ENCODE measurements around the gene OR5K3. TPM values are rescaled to one million over a fixed set of nuclear protein-coding genes. Genes with fewer than 3 reads are reported as not detected.

OR5K3 gene
- total RNA-seq, 1 experiment from 2014 or later = not detected

DNA sequence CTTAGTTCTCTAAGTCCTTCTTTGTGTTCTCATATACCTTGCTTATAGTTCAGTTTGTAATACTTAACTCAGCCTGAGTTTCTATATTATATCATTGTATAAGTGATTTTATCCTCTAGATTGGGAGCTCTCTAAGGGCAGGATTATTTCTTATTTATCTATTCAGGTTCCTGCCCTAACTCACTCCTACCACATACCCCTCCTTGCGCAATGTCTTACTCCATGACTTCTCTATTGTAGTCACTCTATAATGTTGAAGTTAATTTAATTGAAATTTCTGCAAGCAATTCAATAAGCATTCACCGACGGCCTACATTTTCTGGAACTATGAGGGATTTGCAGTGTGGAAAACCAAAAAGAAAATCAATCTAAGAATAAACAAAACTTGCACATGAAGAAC, 40.4 kb upstream of the OR5K3 start:
- Histone ChIP-seq H3K79me2 (ENCODE audit: insufficient read depth, low read length) (no peaks in the 10 kb centered on the region), H3K27ac (ENCODE audit: insufficient read length, low read depth, low read length) (no peak overlapping the region), H3T11ph (ENCODE audit: low read length) (no peak overlapping the region), H3K4me1 (ENCODE audit: insufficient read depth, low read length) (no peaks in the 10 kb centered on the region), H2BK5ac (ENCODE audit: insufficient read length, low read length) (no peak overlapping the region), H4K20me1 (ENCODE audit: control insufficient read depth, insufficient read depth, insufficient read length) (no peaks in the 10 kb centered on the region), H2BK12ac (ENCODE audit: insufficient read length, low read depth, low read length) (no peak overlapping the region), H3K4me2 (ENCODE audit: insufficient read depth, insufficient read length, low read length) (no peak overlapping the region), H3K23ac (ENCODE audit: insufficient read length, low read depth, low read length) (no peak overlapping the region), H4K8ac (replicated peaks; ENCODE audit: insufficient read length, low read depth, low read length) (no peak overlapping the region), H3K27me3 (ENCODE audit: insufficient read depth, low read length) (no peaks in the 10 kb centered on the region), H4K91ac (ENCODE audit: insufficient read length, low read depth, low read length) (no peak overlapping the region), H2AK5ac (ENCODE audit: insufficient read length, low read length) (no peak overlapping the region), H3K9ac (ENCODE audit: extremely low read depth, insufficient read length, low read length) (no peak overlapping the region), H3K4ac (ENCODE audit: low read depth, low read length) (no peak overlapping the region), H3K23me2 (ENCODE audit: insufficient read length, low read depth, low read length, poor library complexity, severe bottlenecking) (no peaks in the 10 kb centered on the region), H4K5ac (ENCODE audit: insufficient read length, low read depth, low read length) (no peak overlapping the region), H2AFZ (ENCODE audit: low read length) (no peak overlapping the region), H3K14ac (ENCODE audit: insufficient read depth, low read length) (no peak overlapping the region), H3K18ac (ENCODE audit: insufficient read length, low read depth, low read length) (no peak overlapping the region), H2BK120ac (ENCODE audit: low read depth, low read length, poor library complexity, severe bottlenecking) (no peak overlapping the region), H3K9me3 (ENCODE audit: control insufficient read depth, low read depth, low read length) (no peaks in the 10 kb centered on the region), H3K56ac (ENCODE audit: insufficient read length, low read depth, low read length) (no peak overlapping the region), H2BK20ac (ENCODE audit: low read depth, low read length, poor library complexity, severe bottlenecking) (no peak overlapping the region), H3K79me1 (ENCODE audit: insufficient read depth, low read depth, low read length, poor library complexity, severe bottlenecking) (no peaks in the 10 kb centered on the region), H2BK15ac (ENCODE audit: low read depth, low read length) (no peak overlapping the region)
- WGBS (ENCODE audit: extremely low coverage, insufficient read length, low lambda C conversion rate) = no CpG with 5 or more reads among the region's 3 CpGs
- H3K4me3 Mint-ChIP-seq = no peak overlapping the region
- peaks cover 0 to 3% of the 10 kb centered on the region in 2 experiments; a peak in 2 of 4 replicates for H3K4me1 Mint-ChIP-seq
- H3K27ac Mint-ChIP-seq = no peak overlapping the region
- no peaks in the 10 kb centered on the region for H3K9me3 Mint-ChIP-seq
- DNase-seq = no peak
- H3K27me3 Mint-ChIP-seq (ENCODE audit: low read depth) = no peaks in the 10 kb centered on the region; the same call in 1 of the 2 replicates
- H3K36me3 Mint-ChIP-seq (ENCODE audit: insufficient read depth in 1 of 3, low read depth in 3 of 3) = no peaks in the 10 kb centered on the region
- TF ChIP-seq, protein P1, sequence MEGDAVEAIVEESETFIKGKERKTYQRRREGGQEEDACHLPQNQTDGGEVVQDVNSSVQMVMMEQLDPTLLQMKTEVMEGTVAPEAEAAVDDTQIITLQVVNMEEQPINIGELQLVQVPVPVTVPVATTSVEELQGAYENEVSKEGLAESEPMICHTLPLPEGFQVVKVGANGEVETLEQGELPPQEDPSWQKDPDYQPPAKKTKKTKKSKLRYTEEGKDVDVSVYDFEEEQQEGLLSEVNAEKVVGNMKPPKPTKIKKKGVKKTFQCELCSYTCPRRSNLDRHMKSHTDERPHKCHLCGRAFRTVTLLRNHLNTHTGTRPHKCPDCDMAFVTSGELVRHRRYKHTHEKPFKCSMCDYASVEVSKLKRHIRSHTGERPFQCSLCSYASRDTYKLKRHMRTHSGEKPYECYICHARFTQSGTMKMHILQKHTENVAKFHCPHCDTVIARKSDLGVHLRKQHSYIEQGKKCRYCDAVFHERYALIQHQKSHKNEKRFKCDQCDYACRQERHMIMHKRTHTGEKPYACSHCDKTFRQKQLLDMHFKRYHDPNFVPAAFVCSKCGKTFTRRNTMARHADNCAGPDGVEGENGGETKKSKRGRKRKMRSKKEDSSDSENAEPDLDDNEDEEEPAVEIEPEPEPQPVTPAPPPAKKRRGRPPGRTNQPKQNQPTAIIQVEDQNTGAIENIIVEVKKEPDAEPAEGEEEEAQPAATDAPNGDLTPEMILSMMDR (conservative IDR thresholded peaks at IDR 0.05) = no peak
